CD4-positive, alpha-beta T cell (primary cell): ENCODE results near the gene TMEM184A. TPM values are rescaled to one million over a fixed set of nuclear protein-coding genes. Genes with fewer than 3 reads are reported as not detected.

Experiments used
- ATAC-seq: fragments of 200-7000 bp; cut with Tn5 transposase; one replicate; pipeline ENCODE4 v1.10.0; 2022; ENCODE audit warnings: mild to moderate bottlenecking; ENCODE audit not compliant: poor library complexity
- CTCF ChIA-PET: fragments of 350-600 bp; sonication (Branson Sonifier 250); formaldehyde crosslinking; loops from one replicate; lab custom pipeline; 2021; ENCODE audit warnings: antibody characterized with exemption, inconsistent platforms; lab: Charles Lee
- POLR2A ChIA-PET: fragments of 350-600 bp; sonication (Branson Sonifier 250); formaldehyde crosslinking; loops from one replicate; lab custom pipeline; 2021; ENCODE audit warnings: antibody characterized with exemption, inconsistent platforms; lab: Charles Lee
- DNase-seq, 14 experiments: peaks; one replicate each; pipeline ENCODE4 v3.0.0-alpha.2; 2013 to 2020; ENCODE audit warnings: mixed read lengths in 2 of 14
- H3K27ac ChIP-seq, 2 donors: one replicate each; pipeline versions ENCODE4 v1.5.1 to v1.7.0; 2013; ENCODE audit warnings: low read length in 2 of 2, low read depth in 1 of 2, mild to moderate bottlenecking in 1 of 2
- H3K27me3 ChIP-seq, 2 experiments: 1 replicate in 1 of 2; 2 replicates in 1 of 2; pipeline versions ENCODE4 v1.6.1 to v1.7.0; 2013; ENCODE audit warnings: low read length in 2 of 2, control low read depth in 1 of 2, mild to moderate bottlenecking in 1 of 2, moderate library complexity in 1 of 2; ENCODE audit not compliant: insufficient read depth in 2 of 2, control insufficient read depth in 1 of 2
- H3K36me3 ChIP-seq: one replicate; pipeline ENCODE4 v1.6.1; 2013; ENCODE audit warnings: low read length, control low read depth; ENCODE audit not compliant: insufficient read depth
- H3K4me1 ChIP-seq: one replicate; pipeline ENCODE4 v1.6.1; 2013; ENCODE audit warnings: low read length, control low read depth; ENCODE audit not compliant: insufficient read depth
- H3K4me3 ChIP-seq: one replicate; pipeline ENCODE4 v1.5.1; 2013; ENCODE audit warnings: mild to moderate bottlenecking, low read length, moderate library complexity
- H3K9me3 ChIP-seq, 2 experiments: 1 replicate in 1 of 2; 2 replicates in 1 of 2; pipeline versions ENCODE4 v1.6.1 to v1.7.0; 2013; ENCODE audit warnings: low read length in 2 of 2, mild to moderate bottlenecking in 2 of 2, control low read depth in 1 of 2, moderate library complexity in 1 of 2; ENCODE audit not compliant: control insufficient read depth in 1 of 2, insufficient read depth in 1 of 2
- H3K27ac Mint-ChIP-seq: one replicate; pipeline ENCODE4 v1.8.0; 2020; ENCODE audit warnings: mixed read lengths
- H3K27me3 Mint-ChIP-seq: one replicate; pipeline ENCODE4 v1.8.0; 2021; ENCODE audit warnings: mixed read lengths
- H3K36me3 Mint-ChIP-seq: one replicate; pipeline ENCODE4 v1.8.0; 2021; ENCODE audit warnings: low read depth, mixed read lengths
- H3K4me1 Mint-ChIP-seq: one replicate; pipeline ENCODE4 v1.8.0; 2021; ENCODE audit warnings: low read depth, mixed read lengths
- H3K4me3 Mint-ChIP-seq: one replicate; pipeline ENCODE4 v1.8.0; 2020; ENCODE audit warnings: mild to moderate bottlenecking, mixed read lengths
- H3K9me3 Mint-ChIP-seq: one replicate; pipeline ENCODE4 v1.8.0; 2020; ENCODE audit warnings: mixed read lengths
- intact Hi-C, 2 experiments: fragments of 100-400 bp; cut with DNase I in 1 of 2; cut with micrococcal nuclease in 1 of 2; formaldehyde crosslinking; loops; one replicate each; pipeline versions ENCODE4 v1.15.1 to v1.9.0; 2023 to 2025; cut with DNase I, micrococcal nuclease
- total RNA-seq, 174 experiments: library from RNA in 2 of 174; stranded (reverse) in 2 of 174; gene quantifications; one replicate each; pipeline ENCODE4 v1.2.3 and lab custom pipeline; 2021 to 2026
- TF ChIP-seq, protein P1 (sequence below): fragments of 200-600 bp; IDR thresholded peaks from one replicate; pipeline ENCODE4 v1.8.0; 2022; ENCODE audit warnings: antibody characterized with exemption, mild to moderate bottlenecking

TMEM184A gene
- total RNA-seq, 2 experiments from 2014 or later, result 0.06 TPM; not detected in 1

DNA sequence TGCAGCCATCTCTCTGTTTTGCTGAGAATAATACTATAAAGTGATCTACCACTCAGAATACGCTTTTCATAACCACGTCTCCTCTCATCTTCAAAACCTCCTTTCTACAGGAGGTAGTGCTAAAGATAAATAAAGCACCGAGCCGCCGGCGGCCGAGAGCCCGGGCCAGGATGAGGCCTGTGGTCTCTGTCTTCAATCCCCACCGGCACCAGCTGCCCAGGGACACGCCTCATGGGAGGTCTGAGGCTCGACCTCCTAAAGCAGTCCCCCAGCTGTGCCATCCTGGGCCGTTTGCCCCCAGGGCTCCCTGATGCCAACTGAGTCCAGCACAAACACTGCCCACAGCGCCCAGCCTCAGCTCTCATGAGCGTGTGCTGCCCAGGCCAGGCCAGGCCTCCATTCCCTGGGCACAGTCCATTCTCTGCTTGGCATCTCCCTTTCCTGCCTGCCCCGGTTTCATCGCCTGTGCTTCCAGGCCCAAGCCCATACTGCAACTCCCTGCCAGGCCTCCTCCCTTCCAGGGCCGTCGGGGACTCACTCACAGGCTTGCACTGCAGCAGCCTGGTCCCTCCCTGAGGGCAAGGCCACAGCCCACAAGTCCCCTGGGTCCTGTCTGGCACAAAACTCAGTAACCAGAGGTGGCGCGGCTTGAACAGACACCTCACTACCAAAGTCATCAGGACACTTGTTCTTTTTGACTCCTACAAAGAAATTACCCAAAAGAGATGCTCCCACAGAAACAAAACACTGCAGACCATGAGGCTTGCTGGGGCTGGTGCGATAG lies 54.3 kb downstream of the TMEM184A start:
- Mint-ChIP-seq H3K9me3 (no peaks in the 10 kb centered on the region), H3K27ac (peak overlapping the region; percentile 42), H3K4me3 (peak overlapping the region; percentile 85), H3K4me1 (peaks cover 19% of the 10 kb centered on the region), H3K27me3 (peaks cover under 1% of the 10 kb centered on the region), H3K36me3 (peaks cover 46% of the 10 kb centered on the region)
- Histone ChIP-seq H3K9me3 (peaks cover 0 to 3% of the 10 kb centered on the region in 2 experiments), H3K4me1 (peaks cover 45% of the 10 kb centered on the region), H3K4me3 (no peak overlapping the region), H3K36me3 (peaks cover 51% of the 10 kb centered on the region), H3K27ac (no peak overlapping the region), H3K27me3 (no peaks in the 10 kb centered on the region)
- ChIA-PET CTCF (interaction anchor here (1.0 kb wide), 1 partner anchor 27 kb away, joined by 3 read pairs; no protein-coding TSS in a partner anchor), POLR2A (no interaction called here)
- no peak for ATAC-seq
- TF ChIP-seq, protein P1, sequence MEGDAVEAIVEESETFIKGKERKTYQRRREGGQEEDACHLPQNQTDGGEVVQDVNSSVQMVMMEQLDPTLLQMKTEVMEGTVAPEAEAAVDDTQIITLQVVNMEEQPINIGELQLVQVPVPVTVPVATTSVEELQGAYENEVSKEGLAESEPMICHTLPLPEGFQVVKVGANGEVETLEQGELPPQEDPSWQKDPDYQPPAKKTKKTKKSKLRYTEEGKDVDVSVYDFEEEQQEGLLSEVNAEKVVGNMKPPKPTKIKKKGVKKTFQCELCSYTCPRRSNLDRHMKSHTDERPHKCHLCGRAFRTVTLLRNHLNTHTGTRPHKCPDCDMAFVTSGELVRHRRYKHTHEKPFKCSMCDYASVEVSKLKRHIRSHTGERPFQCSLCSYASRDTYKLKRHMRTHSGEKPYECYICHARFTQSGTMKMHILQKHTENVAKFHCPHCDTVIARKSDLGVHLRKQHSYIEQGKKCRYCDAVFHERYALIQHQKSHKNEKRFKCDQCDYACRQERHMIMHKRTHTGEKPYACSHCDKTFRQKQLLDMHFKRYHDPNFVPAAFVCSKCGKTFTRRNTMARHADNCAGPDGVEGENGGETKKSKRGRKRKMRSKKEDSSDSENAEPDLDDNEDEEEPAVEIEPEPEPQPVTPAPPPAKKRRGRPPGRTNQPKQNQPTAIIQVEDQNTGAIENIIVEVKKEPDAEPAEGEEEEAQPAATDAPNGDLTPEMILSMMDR, result no peak
- intact Hi-C loops, result loop anchor here in 1 of 2 experiments (10.0 kb wide), 1 partner anchor 743 kb away; the partner anchor contains the start of genes MRM2 and NUDT1
- DNase-seq, result no peak

DNA sequence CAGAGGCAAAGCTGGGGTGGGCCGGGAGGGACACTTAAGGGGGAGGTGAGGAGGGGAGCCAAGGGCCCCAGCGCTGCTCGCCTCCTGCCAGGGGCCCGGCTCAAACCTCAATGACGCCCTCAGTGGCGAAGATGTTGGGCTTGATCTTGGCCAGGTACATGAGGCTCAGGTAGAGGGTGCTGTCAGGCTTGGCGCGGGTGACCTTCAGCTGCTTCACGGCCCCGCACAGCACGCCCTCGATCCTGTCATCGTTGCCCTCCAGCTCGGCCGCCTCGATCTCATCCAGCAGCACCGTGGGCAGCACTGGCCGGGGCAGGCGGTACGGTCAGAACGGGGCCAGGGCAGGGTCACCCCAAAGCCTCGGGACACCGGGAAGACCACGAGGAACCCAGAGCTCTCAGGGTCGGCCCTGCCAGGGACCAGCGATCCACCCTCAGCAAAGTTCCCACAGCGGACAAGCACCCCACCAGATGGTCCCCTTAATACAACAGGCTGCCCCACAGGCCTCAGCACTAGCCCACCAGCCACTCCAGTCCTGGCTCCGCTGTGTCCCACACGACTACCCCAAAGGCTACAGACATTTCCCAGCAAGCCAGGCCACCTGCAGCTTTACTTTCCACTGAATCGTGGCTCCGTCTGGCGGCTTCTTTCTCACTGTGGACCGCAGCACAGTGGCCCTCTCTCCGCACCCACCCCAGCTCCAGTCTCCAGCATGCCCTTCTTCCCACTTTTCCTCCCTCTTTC lies 55.8 kb downstream of the TMEM184A start:
- Mint-ChIP-seq H3K27me3 (no peaks in the 10 kb centered on the region), H3K4me1 (peaks cover 10% of the 10 kb centered on the region), H3K36me3 (peaks cover 52% of the 10 kb centered on the region), H3K4me3 (peak overlapping the region; percentile 25), H3K27ac (no peak overlapping the region), H3K9me3 (no peaks in the 10 kb centered on the region)
- TF ChIP-seq, protein P1, result no peak
- ChIA-PET POLR2A (no interaction called here), CTCF (no interaction called here)
- Histone ChIP-seq H3K36me3 (peaks cover 62% of the 10 kb centered on the region), H3K4me1 (peaks cover 33% of the 10 kb centered on the region), H3K27me3 (no peaks in the 10 kb centered on the region), H3K9me3 (peaks cover 0 to 3% of the 10 kb centered on the region in 2 experiments), H3K27ac (no peak overlapping the region), H3K4me3 (no peak overlapping the region)
- intact Hi-C loops, result loop anchor here in 1 of 2 experiments (10.0 kb wide), 1 partner anchor 745 kb away; the partner anchor contains the start of genes MRM2 and NUDT1
- ATAC-seq (no peak), DNase-seq (no peak)

DNA sequence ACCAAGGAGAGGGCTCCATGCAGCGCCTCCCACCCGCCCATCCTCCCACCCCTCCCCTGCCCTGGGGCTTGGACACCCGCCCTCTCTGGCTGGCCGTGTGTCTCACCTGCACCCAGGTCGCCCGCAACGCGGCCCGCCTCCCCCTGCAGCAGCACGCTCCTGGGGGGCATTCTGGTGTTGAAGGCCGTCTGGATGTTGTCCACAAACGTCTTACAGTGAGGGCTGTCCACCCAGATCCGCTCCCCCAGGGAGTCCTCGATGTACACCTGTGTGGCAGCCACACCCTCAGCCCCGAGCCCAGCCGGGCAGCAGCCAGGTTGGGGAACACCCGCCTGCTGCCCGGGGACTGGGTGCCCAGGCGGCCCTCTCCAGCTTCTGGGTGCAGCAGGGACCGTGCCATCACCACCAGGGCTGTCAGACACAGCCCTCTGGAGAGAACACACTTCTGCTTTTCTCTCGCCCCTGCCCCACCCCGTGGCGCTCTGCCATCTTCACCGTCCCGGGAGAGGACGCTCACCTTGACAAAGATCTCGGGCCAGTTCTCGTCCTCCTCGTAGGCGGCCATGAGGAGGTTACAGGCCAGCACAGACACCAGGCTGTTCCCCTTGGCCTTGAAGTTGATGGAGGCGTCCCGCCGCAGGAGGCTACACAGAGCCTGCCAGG lies 56.5 kb downstream of the TMEM184A start:
- DNase-seq (no peak), ATAC-seq (no peak)
- H3K9me3 ChIP-seq, result peaks cover 0 to 3% of the 10 kb centered on the region in 2 experiments
- no peak overlapping the region for H3K4me3 Mint-ChIP-seq
- TF ChIP-seq, protein P1, result no peak
- ChIA-PET CTCF (no interaction called here), POLR2A (no interaction called here)
- peaks cover 10% of the 10 kb centered on the region for H3K4me1 Mint-ChIP-seq
- H3K9me3 Mint-ChIP-seq, result no peaks in the 10 kb centered on the region
- intact Hi-C loops, result loop anchor here in 1 of 2 experiments (10.0 kb wide), 1 partner anchor 745 kb away; the partner anchor contains the start of genes MRM2 and NUDT1
- H3K27ac Mint-ChIP-seq, result no peak overlapping the region
- peaks cover 67% of the 10 kb centered on the region for H3K36me3 ChIP-seq
- H3K4me3 ChIP-seq, result no peak overlapping the region
- peaks cover 52% of the 10 kb centered on the region for H3K36me3 Mint-ChIP-seq
- H3K4me1 ChIP-seq, result peaks cover 28% of the 10 kb centered on the region
- H3K27ac ChIP-seq, result no peak overlapping the region
- no peaks in the 10 kb centered on the region for H3K27me3 Mint-ChIP-seq
- H3K27me3 ChIP-seq, result no peaks in the 10 kb centered on the region
